ENCODE results near the gene TBC1D3G.
"Not testable (repeated sequence)": the region's sequence is repeated elsewhere in the genome, so short reads cannot be mapped to it uniquely, and the experiment has no call there.

Gene TBC1D3G

DNA sequence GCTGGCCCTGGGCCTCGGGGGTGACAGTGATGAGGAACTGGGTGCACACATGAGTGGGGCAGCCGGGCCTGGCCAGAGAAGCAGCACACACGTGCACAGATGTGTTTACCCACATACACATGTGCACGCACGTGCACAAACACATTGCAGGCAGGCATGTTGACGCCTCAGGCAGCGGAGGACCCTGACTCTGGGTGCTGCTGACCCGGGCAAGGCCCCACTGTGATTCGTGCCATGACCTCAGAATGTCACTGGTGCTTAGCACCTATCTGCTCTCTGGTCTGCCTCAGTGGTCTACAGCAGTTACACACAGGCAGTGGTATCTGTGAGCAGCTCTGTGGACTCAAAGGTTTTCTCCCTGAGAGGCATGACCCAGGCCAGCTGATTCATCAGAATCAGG is at the start of gene TBC1D3G:
TBC1D3G (plus strand) TSS at position 301 of the 400 bp plus-strand sequence. CDS start 1,528 bp downstream, outside the sequence.
- DNase-seq: not testable (repeated sequence)

DNA sequence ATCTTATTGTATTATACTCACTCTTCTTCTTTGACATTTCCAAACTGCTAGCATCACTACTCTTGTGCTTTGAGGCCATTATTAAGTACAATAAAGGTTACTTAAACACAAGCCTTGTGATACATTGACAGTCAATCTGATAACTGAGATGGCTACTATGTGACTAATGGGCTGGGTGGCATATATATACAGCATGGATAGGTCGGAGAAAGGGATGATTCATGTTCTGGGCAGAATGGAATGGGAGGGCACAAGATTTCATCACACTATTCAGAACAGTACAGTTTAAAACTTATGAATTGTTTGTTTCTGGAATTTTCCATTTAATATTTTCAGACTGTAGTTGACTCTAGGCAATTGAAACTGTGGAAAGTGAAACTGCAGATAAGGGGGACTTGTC is 40.4 kb upstream of the TBC1D3G start:
- DNase-seq: not testable (repeated sequence)

DNA sequence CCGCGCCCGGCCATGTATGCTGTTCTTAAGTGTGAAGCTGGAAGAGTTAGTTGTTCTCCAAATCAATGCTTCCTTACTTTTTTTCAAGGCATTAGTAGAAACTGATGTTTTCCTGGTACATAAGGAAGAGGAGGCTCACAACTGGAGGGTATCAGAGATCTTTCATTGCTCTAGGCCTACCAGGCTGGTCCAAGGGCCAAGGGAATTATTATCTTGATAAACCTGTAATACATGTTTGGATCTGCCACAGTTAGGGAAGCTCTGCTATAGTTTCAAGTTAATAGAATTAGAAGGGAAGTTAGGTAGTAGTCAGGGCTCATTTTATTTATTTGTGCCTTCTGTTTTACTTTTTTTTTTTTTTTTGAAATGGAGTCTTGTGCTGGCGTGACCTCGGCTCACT is 39.5 kb upstream of the TBC1D3G start:
- not testable (repeated sequence) for DNase-seq

GRCh38 chr17:36289965-36290612 is 33.6 kb upstream of the TBC1D3G start:
- DNase-seq: not testable (repeated sequence)

DNA sequence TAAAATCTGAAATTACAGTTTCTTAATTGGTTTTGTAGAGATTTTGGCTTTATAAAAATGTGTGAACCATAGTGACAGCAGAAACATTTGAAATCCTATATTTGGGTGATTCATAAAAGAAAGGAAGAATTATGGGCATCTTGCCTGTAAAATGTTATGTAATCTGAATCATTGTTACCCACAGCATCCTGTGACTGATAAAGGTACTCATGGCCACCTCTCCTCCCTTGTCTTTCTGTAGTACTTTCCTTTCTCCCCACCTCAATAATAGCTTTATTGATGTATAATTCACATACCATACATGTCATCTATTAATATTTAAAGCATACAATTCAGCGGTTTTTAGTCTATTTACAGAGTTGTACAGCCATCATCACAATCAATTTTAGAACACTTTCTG is 28.5 kb upstream of the TBC1D3G start:
- not testable (repeated sequence) for DNase-seq

DNA sequence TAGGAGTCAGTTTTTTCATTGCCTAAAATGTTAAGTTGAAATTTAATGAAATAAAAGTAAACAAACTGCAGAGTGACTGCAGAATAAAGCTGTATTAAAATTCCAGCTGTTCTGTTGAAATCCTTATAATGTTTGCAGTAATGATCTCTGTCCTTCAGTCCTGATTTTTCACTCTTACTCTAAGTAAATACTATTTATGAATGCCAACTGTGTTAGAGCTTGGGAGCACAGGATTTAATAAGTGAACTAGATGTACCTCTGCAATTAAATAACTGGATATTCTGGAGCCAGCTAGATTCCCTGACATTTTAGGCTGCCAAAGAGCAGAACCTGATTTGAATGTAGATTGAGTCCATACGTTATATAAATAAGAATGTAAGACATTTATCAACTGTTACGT is 7.9 kb upstream of the TBC1D3G start:
- not testable (repeated sequence) for DNase-seq

GRCh38 chr17:36362496-36362895 is 38.8 kb downstream of the TBC1D3G start:
- not testable (repeated sequence) for DNase-seq

GRCh38 chr17:36375938-36376337 is 52.3 kb downstream of the TBC1D3G start:
- not testable (repeated sequence) for DNase-seq
